Neuron (in vitro differentiated cells): ENCODE data around the gene CUX1.
"Not testable (repeated sequence)": the region's sequence is repeated elsewhere in the genome, so short reads cannot be mapped to it uniquely, and the experiment has no call there.

Source experiments
- H2AFZ ChIP-seq: one replicate; pipeline ENCODE4 v1.6.1; 2013; ENCODE audit warnings: low read depth, mild to moderate bottlenecking, inconsistent platforms, low read length, moderate library complexity
- H3K27me3 ChIP-seq: one replicate; pipeline ENCODE4 v1.6.1; 2013; ENCODE audit warnings: low read length; ENCODE audit not compliant: insufficient read depth
- H3K36me3 ChIP-seq: one replicate; pipeline ENCODE4 v1.6.1; 2013; ENCODE audit warnings: low read length; ENCODE audit not compliant: insufficient read depth
- H3K4me1 ChIP-seq: one replicate; pipeline ENCODE4 v1.6.1; 2013; ENCODE audit warnings: low read length; ENCODE audit not compliant: insufficient read depth
- H3K4me3 ChIP-seq: 2 replicates; pipeline ENCODE4 v1.5.1; 2013; ENCODE audit warnings: mild to moderate bottlenecking, low read length, moderate library complexity
- H3K9me3 ChIP-seq: one replicate; pipeline ENCODE4 v1.6.1; 2013; ENCODE audit warnings: low read length

The CUX1 gene

GRCh38 chr7:102039706-102040105, 222.3 kb downstream of the CUX1 start:
- no peak overlapping the region for H2AFZ ChIP-seq
- no peaks in the 10 kb centered on the region for H3K27me3 ChIP-seq
- H3K9me3 ChIP-seq: no peaks in the 10 kb centered on the region
- H3K36me3 ChIP-seq: no peaks in the 10 kb centered on the region
- H3K4me1 ChIP-seq: no peaks in the 10 kb centered on the region
- no peak overlapping the region for H3K4me3 ChIP-seq

- H3K36me3 ChIP-seq: no peaks in the 10 kb centered on the region
- no peaks in the 10 kb centered on the region for H3K4me1 ChIP-seq
- no peaks in the 10 kb centered on the region for H3K27me3 ChIP-seq
- no peak overlapping the region for H2AFZ ChIP-seq
- H3K4me3 ChIP-seq: no peak overlapping the region
- no peaks in the 10 kb centered on the region for H3K9me3 ChIP-seq
These were observed 223.1 kb downstream of the CUX1 start for GRCh38 chr7:102040569-102040968.

GRCh38 chr7:102042016-102042656, 224.7 kb downstream of the CUX1 start:
- no peaks in the 10 kb centered on the region for H3K4me1 ChIP-seq
- H3K4me3 ChIP-seq: no peak overlapping the region
- no peak overlapping the region for H2AFZ ChIP-seq
- no peaks in the 10 kb centered on the region for H3K36me3 ChIP-seq
- H3K27me3 ChIP-seq: no peaks in the 10 kb centered on the region
- H3K9me3 ChIP-seq: no peaks in the 10 kb centered on the region

GRCh38 chr7:102042796-102043195, 225.4 kb downstream of the CUX1 start:
- H3K9me3 ChIP-seq, H3K27me3 ChIP-seq, H2AFZ ChIP-seq, H3K36me3 ChIP-seq, H3K4me3 ChIP-seq, H3K4me1 ChIP-seq: not testable (repeated sequence)

GRCh38 chr7:102044641-102044983, 227.2 kb downstream of the CUX1 start:
- H2AFZ ChIP-seq: no peak overlapping the region
- no peaks in the 10 kb centered on the region for H3K27me3 ChIP-seq
- H3K4me1 ChIP-seq: no peaks in the 10 kb centered on the region
- no peak overlapping the region for H3K4me3 ChIP-seq
- no peaks in the 10 kb centered on the region for H3K36me3 ChIP-seq
- H3K9me3 ChIP-seq: no peaks in the 10 kb centered on the region

- no peak overlapping the region for H3K4me3 ChIP-seq
- H3K27me3 ChIP-seq: no peaks in the 10 kb centered on the region
- no peaks in the 10 kb centered on the region for H3K9me3 ChIP-seq
- H3K36me3 ChIP-seq: no peaks in the 10 kb centered on the region
- H2AFZ ChIP-seq: no peak overlapping the region
- H3K4me1 ChIP-seq: no peaks in the 10 kb centered on the region
These were observed 227.7 kb downstream of the CUX1 start for GRCh38 chr7:102044984-102045673.

GRCh38 chr7:102045681-102046372, 228.4 kb downstream of the CUX1 start:
- Histone ChIP-seq H3K27me3 (no peaks in the 10 kb centered on the region), H3K4me1 (no peaks in the 10 kb centered on the region), H3K9me3 (no peaks in the 10 kb centered on the region), H2AFZ (no peak overlapping the region), H3K4me3 (no peak overlapping the region), H3K36me3 (no peaks in the 10 kb centered on the region)

- no peak overlapping the region for H3K4me3 ChIP-seq
- no peaks in the 10 kb centered on the region for H3K4me1 ChIP-seq
- H2AFZ ChIP-seq: no peak overlapping the region
- no peaks in the 10 kb centered on the region for H3K9me3 ChIP-seq
- no peaks in the 10 kb centered on the region for H3K27me3 ChIP-seq
- H3K36me3 ChIP-seq: no peaks in the 10 kb centered on the region
These were observed 229.1 kb downstream of the CUX1 start for GRCh38 chr7:102046373-102047117.

GRCh38 chr7:102047167-102047566, 229.7 kb downstream of the CUX1 start:
- Histone ChIP-seq H3K4me1 (no peaks in the 10 kb centered on the region), H2AFZ (no peak overlapping the region), H3K9me3 (no peaks in the 10 kb centered on the region), H3K4me3 (no peak overlapping the region), H3K36me3 (no peaks in the 10 kb centered on the region), H3K27me3 (no peaks in the 10 kb centered on the region)

- Histone ChIP-seq H3K27me3 (no peaks in the 10 kb centered on the region), H3K9me3 (peaks cover 3% of the 10 kb centered on the region), H3K36me3 (no peaks in the 10 kb centered on the region), H2AFZ (no peak overlapping the region), H3K4me1 (no peaks in the 10 kb centered on the region), H3K4me3 (no peak overlapping the region)
These were observed 232.3 kb downstream of the CUX1 start for GRCh38 chr7:102049765-102050164.

GRCh38 chr7:102050864-102051460, 233.5 kb downstream of the CUX1 start:
- Histone ChIP-seq H3K4me3 (no peak overlapping the region), H3K4me1 (no peaks in the 10 kb centered on the region), H3K27me3 (no peaks in the 10 kb centered on the region), H2AFZ (no peak overlapping the region), H3K9me3 (peaks cover 3% of the 10 kb centered on the region), H3K36me3 (no peaks in the 10 kb centered on the region)

GRCh38 chr7:102051736-102052135, 234.3 kb downstream of the CUX1 start:
- not testable (repeated sequence) for H3K4me1 ChIP-seq, H3K9me3 ChIP-seq, H2AFZ ChIP-seq, H3K36me3 ChIP-seq, H3K4me3 ChIP-seq, H3K27me3 ChIP-seq

- H3K9me3 ChIP-seq: peaks cover 8% of the 10 kb centered on the region
- no peak overlapping the region for H2AFZ ChIP-seq
- no peaks in the 10 kb centered on the region for H3K4me1 ChIP-seq
- peaks cover 2% of the 10 kb centered on the region for H3K36me3 ChIP-seq
- no peaks in the 10 kb centered on the region for H3K27me3 ChIP-seq
- no peak overlapping the region for H3K4me3 ChIP-seq
These were observed 236.7 kb downstream of the CUX1 start for GRCh38 chr7:102054158-102054557.
